Right lobe of liver (tissue), 6 donors: ENCODE results near the gene SERHL2. TPM values are rescaled to one million over a fixed set of nuclear protein-coding genes. Genes with fewer than 3 reads are reported as not detected.
"Not testable (repeated sequence)": the region's sequence is repeated elsewhere in the genome, so short reads cannot be mapped to it uniquely, and the experiment has no call there.

Experiments
- ATAC-seq, 4 donors: fragments of 200-7000 bp; cut with Tn5 transposase; one replicate each; pipeline ENCODE4 v1.9.1; 2020; ENCODE audit warnings: mild to moderate bottlenecking in 4 of 4, moderate library complexity in 4 of 4
- DNase-seq, 3 donors: peaks; one replicate each; pipeline ENCODE4 v3.0.0-alpha.2; 2020
- H3K27ac ChIP-seq, 3 donors: fragments of 200-600 bp; one replicate each; pipeline ENCODE4 v1.8.0; 2022
- H3K27me3 ChIP-seq, 2 donors: fragments of 200-600 bp; one replicate each; pipeline ENCODE4 v1.8.0; 2022
- H3K36me3 ChIP-seq, 4 donors: fragments of 200-600 bp; sonication (generic) in 1 of 4; one replicate each; pipeline versions ENCODE4 v1.5.1 to v1.8.0; 2017 to 2022; ENCODE audit warnings: control low read depth in 1 of 4
- H3K4me1 ChIP-seq, 4 donors: fragments of 200-600 bp; sonication (generic) in 1 of 4; one replicate each; pipeline versions ENCODE4 v1.5.1 to v1.8.0; 2017 to 2022; ENCODE audit warnings: control low read depth in 1 of 4
- H3K4me3 ChIP-seq, 3 donors: fragments of 200-600 bp; one replicate each; pipeline ENCODE4 v1.8.0; 2022
- H3K9me3 ChIP-seq, 4 donors: fragments of 200-600 bp; sonication (generic) in 1 of 4; one replicate each; pipeline versions ENCODE4 v1.5.1 to v1.8.0; 2017 to 2022; ENCODE audit warnings: control low read depth in 1 of 4
- POLR2A ChIP-seq: fragments of 450-650 bp; IDR thresholded peaks from one replicate; pipeline ENCODE4 v1.6.1; 2017; ENCODE audit warnings: antibody characterized with exemption, mild to moderate bottlenecking
- WGBS: methylation state at CpG from one replicate; pipeline ENCODE4 v1.1.6; 2018; ENCODE audit warnings: low coverage, low lambda C conversion rate; ENCODE audit not compliant: insufficient coverage; ENCODE audit errors: missing lambda C conversion rate; 5-methylcytosine and 5-hydroxymethylcytosine counted together
- intact Hi-C, 2 donors: fragments of 100-400 bp; cut with DNase I; formaldehyde crosslinking; loops; one replicate each; pipeline versions ENCODE4 v1.11.2 to v1.14.1; 2022
- total RNA-seq, 6 experiments: library from RNA; depleted of rRNA in 2 of 6; stranded (reverse); fragments of >200 nt in 2 of 6; fragmentation: NEBNext Ultra II Directional in 3 of 6; extraction: Animal tissue kit (Norgen Biotek cat#: 25700) in 3 of 6; gene quantifications; one replicate each; pipeline versions ENCODE4 v1.1.0 to v1.2.4, GENCODE V29; 2016 to 2023
- TF ChIP-seq, protein P1 (sequence below), 4 donors: fragments of 200-600 bp in 3 of 4; fragments of 450-650 bp in 1 of 4; IDR thresholded peaks; one replicate each; pipeline versions ENCODE4 v1.5.1 to v1.8.0; 2016 to 2022; ENCODE audit warnings: antibody characterized with exemption in 4 of 4, mild to moderate bottlenecking in 2 of 4
- donor health status: DM: no; HTN: yes; CAD: no.
- donor health status: DM: no; HTN: no; CAD: no.
- donor health status: DM: no; HTN: no; CAD: no.
- donor health status: DM: no; HTN: yes; CAD: no.
- donor health status: DM: no; HTN: yes; CAD: no.

The SERHL2 gene
- total RNA-seq, 6 experiments from 2014 or later: 0.29 to 2.9 (median 0.80) TPM

DNA sequence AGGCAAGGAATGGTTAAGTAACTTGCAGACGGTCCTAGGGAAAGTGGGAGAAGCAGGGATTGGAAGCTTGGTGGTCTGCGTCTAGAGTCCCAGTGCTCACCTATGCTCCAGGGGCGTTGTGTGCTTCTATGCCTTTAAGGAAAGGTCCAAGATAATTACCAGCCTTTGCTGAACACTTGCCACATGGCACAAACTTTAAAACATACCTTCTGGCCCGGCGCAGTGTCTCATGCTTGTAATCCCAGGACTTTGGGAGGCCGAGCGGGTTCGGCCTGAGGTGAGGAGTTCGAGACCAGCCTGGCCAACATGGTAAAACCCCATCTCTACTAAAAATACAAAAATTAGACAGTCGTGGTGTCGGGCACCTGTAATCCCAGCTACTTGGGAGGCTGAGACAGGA, 58.6 kb downstream of the SERHL2 start:
- TF ChIP-seq POLR2A: no peak
- TF ChIP-seq, protein P1, sequence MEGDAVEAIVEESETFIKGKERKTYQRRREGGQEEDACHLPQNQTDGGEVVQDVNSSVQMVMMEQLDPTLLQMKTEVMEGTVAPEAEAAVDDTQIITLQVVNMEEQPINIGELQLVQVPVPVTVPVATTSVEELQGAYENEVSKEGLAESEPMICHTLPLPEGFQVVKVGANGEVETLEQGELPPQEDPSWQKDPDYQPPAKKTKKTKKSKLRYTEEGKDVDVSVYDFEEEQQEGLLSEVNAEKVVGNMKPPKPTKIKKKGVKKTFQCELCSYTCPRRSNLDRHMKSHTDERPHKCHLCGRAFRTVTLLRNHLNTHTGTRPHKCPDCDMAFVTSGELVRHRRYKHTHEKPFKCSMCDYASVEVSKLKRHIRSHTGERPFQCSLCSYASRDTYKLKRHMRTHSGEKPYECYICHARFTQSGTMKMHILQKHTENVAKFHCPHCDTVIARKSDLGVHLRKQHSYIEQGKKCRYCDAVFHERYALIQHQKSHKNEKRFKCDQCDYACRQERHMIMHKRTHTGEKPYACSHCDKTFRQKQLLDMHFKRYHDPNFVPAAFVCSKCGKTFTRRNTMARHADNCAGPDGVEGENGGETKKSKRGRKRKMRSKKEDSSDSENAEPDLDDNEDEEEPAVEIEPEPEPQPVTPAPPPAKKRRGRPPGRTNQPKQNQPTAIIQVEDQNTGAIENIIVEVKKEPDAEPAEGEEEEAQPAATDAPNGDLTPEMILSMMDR (IDR thresholded peaks at IDR 0.05): no peak
- WGBS: 81% methylated on average over 10 of the region's 11 CpGs
- Histone ChIP-seq H3K9me3 (no peaks in the 10 kb centered on the region), H3K4me1 (peaks cover 0 to 32% (median 19%) of the 10 kb centered on the region in 4 donors), H3K4me3 (no peak overlapping the region), H3K27me3 (no peaks in the 10 kb centered on the region), H3K36me3 (no peaks in the 10 kb centered on the region), H3K27ac (no peak overlapping the region)
- ATAC-seq (no peak), DNase-seq (no peak)
- intact Hi-C loops: no loop called here

DNA sequence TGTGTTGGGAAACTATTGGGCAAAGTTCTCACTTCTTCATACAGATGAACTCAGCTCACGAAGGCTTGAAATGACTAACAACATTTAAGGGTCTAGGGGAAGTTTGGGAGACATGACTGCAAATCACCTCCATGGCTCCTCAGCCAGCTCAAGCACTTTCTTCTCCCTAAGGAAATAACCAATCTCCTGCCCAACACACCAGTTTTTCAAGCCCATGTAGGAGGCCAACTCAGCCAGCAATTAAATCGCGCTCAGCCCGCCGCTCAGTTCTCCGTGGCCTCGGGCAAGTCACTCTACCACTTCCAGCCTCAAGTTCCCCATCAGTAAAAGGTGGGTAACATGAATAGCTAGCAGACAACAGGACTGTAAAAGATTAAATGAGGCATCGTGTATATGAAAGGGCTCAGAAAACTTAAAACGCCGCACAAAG, 60.1 kb downstream of the SERHL2 start:
- H3K4me3 ChIP-seq: peak overlapping the region; percentile 88 to 94 (median 93)
- TF ChIP-seq, protein P1 (IDR thresholded peaks at IDR 0.05): no peak
- TF ChIP-seq POLR2A: no peak
- ATAC-seq (no peak), DNase-seq (no peak)
- peak overlapping the region; percentile 92 to 96 (median 94) for H3K27ac ChIP-seq
- H3K36me3 ChIP-seq: no peaks in the 10 kb centered on the region
- no peaks in the 10 kb centered on the region for H3K27me3 ChIP-seq
- H3K9me3 ChIP-seq: no peaks in the 10 kb centered on the region
- intact Hi-C loops: no loop called here
- WGBS: 0% methylated on average over 10 of the region's 10 CpGs
- H3K4me1 ChIP-seq: peaks cover 0 to 32% (median 20%) of the 10 kb centered on the region in 4 donors

DNA sequence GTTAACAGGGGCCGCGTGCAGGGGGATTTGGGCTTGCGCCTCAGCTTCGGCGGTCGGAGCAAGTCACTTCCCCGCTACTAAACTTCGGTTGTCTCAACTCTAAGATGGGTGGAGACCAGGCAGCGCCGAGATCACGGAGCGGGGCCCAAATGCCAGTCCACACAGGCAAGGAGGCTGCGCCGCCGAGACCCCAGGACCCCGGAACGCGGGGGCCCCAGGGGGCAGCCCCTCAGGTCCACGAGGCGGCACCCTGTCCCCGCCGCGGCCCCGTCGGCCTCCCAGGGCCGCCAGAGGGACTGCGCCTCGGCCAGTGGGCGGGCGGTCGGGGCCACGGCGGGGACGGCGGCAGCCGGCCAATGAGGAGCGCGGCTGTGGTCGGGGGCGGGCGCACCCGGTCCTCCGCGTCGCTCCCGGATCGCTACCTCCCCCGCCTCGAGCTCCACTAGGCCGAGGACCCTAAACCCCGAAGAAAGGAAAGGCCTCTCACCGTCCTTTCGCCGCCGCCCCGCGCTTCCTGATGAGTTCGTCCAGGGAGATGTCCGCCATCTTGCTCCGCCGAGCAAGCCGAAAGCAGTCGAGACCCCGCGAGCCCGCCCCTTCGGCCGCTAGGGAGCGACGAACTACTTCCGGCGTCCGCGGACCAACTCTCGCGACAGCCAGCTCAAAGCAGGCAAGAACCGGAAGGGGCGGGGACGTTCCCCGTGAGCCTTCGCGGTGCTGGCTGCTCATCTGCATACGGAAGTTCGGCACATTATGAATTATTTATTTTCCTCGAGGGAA, 60.7 kb downstream of the SERHL2 start, which contains the start of gene POLDIP3:
Gene POLDIP3, minus strand, starts transcription at position 572 of the 780 bp plus-strand sequence. Its CDS starts 26 bp downstream, at position 546.
- peak within 1 kb of the TSS; percentile 88 to 94 (median 93) for H3K4me3 ChIP-seq
- peak within 1 kb of the TSS; percentile 92 to 96 (median 94) for H3K27ac ChIP-seq
- ATAC-seq (peak; percentile 83 to 88 (median 86)), DNase-seq (peak; percentile 99)
- intact Hi-C loops: no loop called here
- peaks cover 0 to 32% (median 20%) of the 10 kb centered on the region in 4 donors for H3K4me1 ChIP-seq
- H3K9me3 ChIP-seq: no peaks in the 10 kb centered on the region
- peaks cover 0 to 6% (median 0%) of the 10 kb centered on the region in 4 donors for H3K36me3 ChIP-seq
- under 1% methylated on average over 35 of the region's 85 CpGs for WGBS
- TF ChIP-seq, protein P1 (IDR thresholded peaks at IDR 0.05): peak; percentile 19 to 46 (median 32)
- peak; percentile 67 for TF ChIP-seq POLR2A
- no peaks in the 10 kb centered on the region for H3K27me3 ChIP-seq

DNA sequence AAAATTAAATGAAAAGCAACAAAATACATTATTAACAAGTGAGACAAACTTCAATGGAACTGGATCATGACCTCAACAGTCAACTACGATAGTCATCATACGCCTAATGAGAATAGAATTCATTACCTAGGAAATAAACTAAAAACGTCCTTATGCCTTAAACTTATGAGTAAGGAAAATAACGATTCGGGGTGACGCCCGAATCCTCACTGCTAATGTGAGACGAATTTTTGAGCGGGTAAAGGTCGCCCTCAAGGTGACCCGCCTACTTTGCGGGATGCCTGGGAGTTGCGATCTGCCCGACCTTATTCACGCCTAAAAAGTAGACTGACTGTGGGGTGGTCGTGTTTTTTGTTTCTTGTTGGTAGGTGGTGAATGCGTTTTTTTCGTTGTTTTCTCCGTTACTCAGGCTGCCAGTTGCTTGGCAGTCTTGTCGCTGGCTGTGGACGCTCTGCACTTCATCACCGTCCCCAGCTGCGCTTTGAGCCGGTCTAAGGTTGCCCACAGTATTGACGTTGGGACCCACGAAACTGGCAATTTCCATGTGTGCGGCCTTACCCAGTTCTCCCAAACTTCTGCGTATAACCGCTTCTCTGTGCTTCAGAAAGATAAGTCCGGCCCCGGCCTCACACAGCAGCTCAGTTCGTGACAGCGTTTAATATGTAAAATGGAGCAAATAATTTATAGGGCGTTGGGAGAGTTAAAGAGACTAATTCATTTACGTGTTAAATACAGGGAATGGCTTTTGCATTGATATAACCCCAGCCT, 61.5 kb downstream of the SERHL2 start:
- WGBS: under 1% methylated on average over 35 of the region's 35 CpGs
- Histone ChIP-seq H3K27ac (peak overlapping the region; percentile 92 to 96 (median 94)), H3K4me1 (peaks cover 0 to 32% (median 20%) of the 10 kb centered on the region in 4 donors), H3K36me3 (peaks cover 0 to 11% (median 0%) of the 10 kb centered on the region in 4 donors), H3K9me3 (no peaks in the 10 kb centered on the region), H3K27me3 (no peaks in the 10 kb centered on the region), H3K4me3 (peak overlapping the region; percentile 88 to 94 (median 93))
- intact Hi-C loops: no loop called here
- peak; percentile 84 to 92 (median 88) for DNase-seq
- TF ChIP-seq, protein P1 (IDR thresholded peaks at IDR 0.05): no peak
- TF ChIP-seq POLR2A: peak; percentile 94
- peak; percentile 60 to 76 (median 72) for ATAC-seq

DNA sequence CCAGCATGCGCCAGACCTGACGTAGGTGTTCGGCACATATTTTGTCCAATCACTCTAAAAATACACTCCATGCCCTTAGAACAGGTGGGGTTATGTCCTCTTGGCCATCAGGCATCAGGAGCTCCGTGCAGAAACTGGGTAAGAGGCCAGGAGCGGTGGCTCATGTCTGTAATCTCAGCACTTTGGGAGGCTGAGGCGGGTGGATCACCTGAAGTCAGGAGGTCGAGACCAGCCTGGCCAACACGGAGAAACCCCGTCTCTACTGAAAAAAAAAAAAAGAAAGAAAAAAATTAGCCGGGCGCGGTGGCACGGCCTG, 62.1 kb downstream of the SERHL2 start:
- H3K4me3 ChIP-seq: peak overlapping the region in 2 of 3 donors; percentile 1 to 88

More for the DNA sequence above, 62.1 kb downstream of the SERHL2 start:
- DNase-seq (peak; percentile 39 to 73 (median 70)), ATAC-seq (peak; percentile 4 to 40 (median 19))
- 4% methylated on average over 13 of the region's 13 CpGs for WGBS
- H3K9me3 ChIP-seq, H3K27me3 ChIP-seq, intact Hi-C loops: not testable (repeated sequence)
- Histone ChIP-seq H3K4me1 (peaks cover 0 to 32% (median 17%) of the 10 kb centered on the region in 4 donors), H3K36me3 (peaks cover 0 to 11% (median 0%) of the 10 kb centered on the region in 4 donors), H3K27ac (peak overlapping the region; percentile 92 to 96 (median 94))
